NT2/D1 (cell line): ENCODE measurements around the gene RABL2B.
"Not testable (repeated sequence)": the region's sequence is repeated elsewhere in the genome, so short reads cannot be mapped to it uniquely, and the experiment has no call there.

Experiments used
- SUZ12 ChIP-seq: IDR thresholded peaks from 2 replicates; pipeline ENCODE4 v1.6.1; 2011; ENCODE audit not compliant: insufficient read length, insufficient read depth; ENCODE audit errors: extremely low read depth
- YY1 ChIP-seq: IDR thresholded peaks from 2 replicates; pipeline ENCODE4 v1.6.1; 2011; ENCODE audit not compliant: insufficient read length, insufficient read depth
- ZNF274 ChIP-seq: IDR thresholded peaks from 2 replicates; pipeline ENCODE4 v1.6.1; 2011; ENCODE audit warnings: mild to moderate bottlenecking, low read depth, low read length

DNA sequence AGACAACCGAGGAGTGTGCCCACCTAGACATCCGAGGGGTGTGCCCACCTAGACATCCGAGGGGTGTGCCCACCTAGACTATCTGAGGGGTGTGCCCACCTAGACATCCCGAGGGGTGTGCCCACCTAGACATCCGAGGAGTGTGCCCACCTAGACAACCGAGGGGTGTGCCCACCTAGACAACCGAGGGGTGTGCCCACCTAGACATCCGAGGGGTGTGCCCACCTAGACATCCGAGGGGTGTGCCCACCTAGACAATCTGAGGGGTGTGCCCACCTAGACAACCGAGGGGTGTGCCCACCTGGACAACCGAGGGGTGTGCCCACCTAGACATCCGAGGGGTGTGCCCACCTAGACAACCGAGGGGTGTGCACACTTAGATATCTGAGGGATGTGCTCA is 34.8 kb downstream of the RABL2B start:
- TF ChIP-seq YY1, ZNF274, SUZ12: not testable (repeated sequence)
